Activated naive CD4-positive, alpha-beta T cell treated with anti-CD3 and anti-CD28 coated beads, Interleukin-2, amount 50 U/mL, for 72 hours (primary cell): ENCODE measurements around the gene ANO9. TPM values are rescaled to one million over a fixed set of nuclear protein-coding genes. Genes with fewer than 3 reads are reported as not detected.

Source experiments
- ATAC-seq, 2 donors: fragments of 150-1000 bp; cut with Tn5 transposase; 2 replicates each; pipeline ENCODE4 v1.10.0; 2021; ENCODE audit warnings: mild to moderate bottlenecking in 2 of 2, moderate library complexity in 2 of 2
- DNase-seq, 2 donors: peaks; one replicate each; pipeline ENCODE4 v3.0.0; 2021 to 2022; ENCODE audit warnings: low spot score in 2 of 2
- H3K27ac Mint-ChIP-seq, 2 donors: one replicate each; pipeline ENCODE4 v1.8.0; 2022; ENCODE audit warnings: mild to moderate bottlenecking in 2 of 2, mixed read lengths in 2 of 2
- H3K36me3 Mint-ChIP-seq, 2 donors: one replicate each; pipeline ENCODE4 v1.8.0; 2022; ENCODE audit warnings: mixed read lengths in 2 of 2
- H3K9me3 Mint-ChIP-seq, 2 donors: one replicate each; pipeline ENCODE4 v1.8.0; 2022; ENCODE audit warnings: mixed read lengths in 2 of 2
- total RNA-seq, 2 donors: library from RNA; stranded (reverse); gene quantifications; one replicate each; pipeline ENCODE4 v1.2.3, GENCODE V29; 2022

ANO9 gene, protein sequence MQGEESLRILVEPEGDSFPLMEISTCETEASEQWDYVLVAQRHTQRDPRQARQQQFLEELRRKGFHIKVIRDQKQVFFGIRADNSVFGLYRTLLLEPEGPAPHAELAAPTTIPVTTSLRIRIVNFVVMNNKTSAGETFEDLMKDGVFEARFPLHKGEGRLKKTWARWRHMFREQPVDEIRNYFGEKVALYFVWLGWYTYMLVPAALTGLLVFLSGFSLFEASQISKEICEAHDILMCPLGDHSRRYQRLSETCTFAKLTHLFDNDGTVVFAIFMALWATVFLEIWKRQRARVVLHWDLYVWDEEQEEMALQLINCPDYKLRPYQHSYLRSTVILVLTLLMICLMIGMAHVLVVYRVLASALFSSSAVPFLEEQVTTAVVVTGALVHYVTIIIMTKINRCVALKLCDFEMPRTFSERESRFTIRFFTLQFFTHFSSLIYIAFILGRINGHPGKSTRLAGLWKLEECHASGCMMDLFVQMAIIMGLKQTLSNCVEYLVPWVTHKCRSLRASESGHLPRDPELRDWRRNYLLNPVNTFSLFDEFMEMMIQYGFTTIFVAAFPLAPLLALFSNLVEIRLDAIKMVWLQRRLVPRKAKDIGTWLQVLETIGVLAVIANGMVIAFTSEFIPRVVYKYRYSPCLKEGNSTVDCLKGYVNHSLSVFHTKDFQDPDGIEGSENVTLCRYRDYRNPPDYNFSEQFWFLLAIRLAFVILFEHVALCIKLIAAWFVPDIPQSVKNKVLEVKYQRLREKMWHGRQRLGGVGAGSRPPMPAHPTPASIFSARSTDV
- 10 to 100 TPM; 61.2 to 69.3 TPM for total RNA-seq

DNA sequence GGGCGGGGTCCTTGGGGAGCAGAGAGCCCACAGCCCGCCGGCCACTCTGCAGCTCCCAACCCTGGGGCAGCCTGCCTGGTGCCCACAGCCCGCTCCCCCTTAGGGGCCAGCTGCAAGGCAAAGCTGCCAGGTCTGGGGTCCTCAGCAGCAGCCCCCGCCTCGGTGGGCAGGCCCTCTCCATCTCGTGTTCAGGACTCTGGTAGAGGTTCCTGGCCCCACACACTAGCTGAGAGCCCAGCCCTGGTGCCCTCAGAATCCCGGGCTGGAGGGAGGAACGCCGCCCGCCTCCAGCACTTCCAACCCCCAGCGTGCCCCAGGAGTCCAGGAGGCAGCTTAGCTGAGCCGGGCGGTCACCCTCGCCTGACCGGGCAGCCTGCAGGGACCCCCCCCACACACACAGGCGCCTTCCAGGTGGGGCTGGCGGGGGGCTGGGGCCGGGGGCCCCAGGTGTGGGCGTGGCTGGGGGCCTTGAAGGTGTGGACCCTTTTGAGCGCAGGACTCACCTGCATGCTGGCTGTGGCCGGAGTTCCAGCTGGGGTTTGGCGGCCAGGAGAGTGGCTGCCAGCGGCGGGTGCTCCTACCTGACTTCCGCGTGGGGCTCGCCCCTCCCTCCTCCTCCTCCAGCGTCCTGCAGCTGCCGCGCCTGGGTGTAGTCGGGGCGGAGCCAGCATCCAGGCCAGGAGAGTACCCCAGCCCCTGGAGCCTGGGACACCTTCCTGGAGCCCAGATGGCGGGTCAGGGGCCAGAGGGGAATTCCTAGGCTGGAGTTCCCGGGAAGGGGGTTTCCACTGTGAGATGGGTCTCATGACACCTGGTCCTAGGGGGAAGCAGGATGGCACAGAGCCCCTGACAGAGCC, at the start of gene ANO9:
TSS of gene ANO9 (minus strand) at position 594 of the 857 bp plus-strand sequence. CDS start at position 509, 85 bp downstream.
- ATAC-seq (peak; percentile 92 to 93), DNase-seq (peak in 1 of 2 donors; percentile 66)
- peak within 1 kb of the TSS in 1 of 2 donors; percentile 23 for H3K27ac Mint-ChIP-seq
- H3K9me3 Mint-ChIP-seq = no peaks in the 10 kb centered on the region
- no peaks in the 10 kb centered on the region for H3K36me3 Mint-ChIP-seq

DNA sequence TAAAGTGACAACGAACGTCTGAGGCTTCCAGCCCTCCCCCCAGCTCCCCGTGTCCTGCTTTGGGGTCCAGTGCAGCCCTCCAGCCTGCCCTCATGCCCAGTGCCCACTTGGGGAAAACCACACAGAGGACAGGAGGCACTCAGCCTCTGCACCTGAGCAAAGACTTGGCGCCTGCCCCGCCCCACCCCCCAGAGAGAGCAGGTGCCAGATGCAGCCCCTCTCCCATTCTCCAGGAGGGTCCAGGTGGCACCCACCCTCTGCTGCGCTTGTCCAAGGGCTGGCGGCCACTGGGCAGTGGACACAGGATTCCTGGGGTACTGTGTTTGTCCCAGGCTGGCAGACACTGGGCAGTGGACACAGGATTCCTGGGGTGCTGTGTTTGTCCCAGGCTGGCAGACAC, 49.5 kb upstream of the ANO9 start:
- DNase-seq (no peak), ATAC-seq (no peak)
- Mint-ChIP-seq H3K27ac (no peak overlapping the region), H3K9me3 (no peaks in the 10 kb centered on the region), H3K36me3 (no peaks in the 10 kb centered on the region)

DNA sequence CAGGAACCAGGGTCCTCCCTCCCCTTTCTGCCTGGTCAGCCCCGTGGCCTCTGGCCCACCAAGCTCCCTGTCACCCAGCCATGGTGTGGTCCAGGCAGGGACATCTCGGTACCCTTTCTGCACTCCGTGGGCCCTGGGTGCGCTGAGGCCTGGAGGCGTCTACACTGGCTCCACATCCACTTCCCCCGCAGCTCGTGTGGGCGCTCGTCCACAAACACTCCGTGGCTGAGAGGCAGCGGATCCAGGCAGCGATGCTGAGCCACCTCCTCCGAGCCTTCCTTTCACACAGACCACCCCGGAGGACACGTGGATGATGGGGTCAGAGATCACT, 49.1 kb upstream of the ANO9 start:
- ATAC-seq = peak in 1 of 2 donors; percentile 18
- DNase-seq = no peak
- no peaks in the 10 kb centered on the region for H3K36me3 Mint-ChIP-seq
- H3K27ac Mint-ChIP-seq = no peak overlapping the region
- no peaks in the 10 kb centered on the region for H3K9me3 Mint-ChIP-seq

DNA sequence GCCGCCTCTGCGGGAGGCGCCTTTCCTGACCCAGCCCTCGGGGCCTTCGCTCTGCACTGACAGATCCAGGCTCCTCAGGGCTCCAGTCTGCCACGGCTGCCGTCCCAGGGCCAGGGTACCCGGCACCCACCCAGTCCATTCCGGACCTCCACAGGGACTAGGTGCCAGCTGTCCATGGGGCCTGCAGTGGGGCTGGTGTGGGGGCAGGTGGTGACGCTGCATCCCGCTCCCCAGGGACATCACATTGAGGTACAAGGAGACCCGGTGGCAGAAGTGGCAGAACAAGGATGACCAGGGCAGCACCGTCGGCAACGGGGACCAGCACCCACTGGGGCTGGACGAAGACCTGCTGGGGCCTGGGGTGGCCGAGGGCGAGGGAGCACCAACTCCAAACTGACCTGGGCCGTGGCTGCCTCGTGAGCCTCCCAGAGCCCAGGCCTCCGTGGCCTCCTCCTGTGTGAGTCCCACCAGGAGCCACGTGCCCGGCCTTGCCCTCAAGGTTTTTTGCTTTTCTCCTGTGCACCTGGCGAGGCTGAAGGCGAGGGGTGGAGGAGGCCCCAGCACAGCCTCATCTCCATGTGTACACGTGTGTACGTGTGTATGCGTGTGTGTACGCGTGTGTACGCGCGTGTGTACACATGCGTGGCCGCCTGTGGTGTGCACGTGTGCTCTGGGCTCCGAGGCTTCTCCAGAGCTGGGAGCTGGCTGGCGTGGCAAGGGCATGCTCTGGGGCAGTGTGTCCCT, 48.5 kb upstream of the ANO9 start:
- H3K27ac Mint-ChIP-seq = no peak overlapping the region
- no peaks in the 10 kb centered on the region for H3K36me3 Mint-ChIP-seq
- DNase-seq (no peak), ATAC-seq (no peak)
- no peaks in the 10 kb centered on the region for H3K9me3 Mint-ChIP-seq

DNA sequence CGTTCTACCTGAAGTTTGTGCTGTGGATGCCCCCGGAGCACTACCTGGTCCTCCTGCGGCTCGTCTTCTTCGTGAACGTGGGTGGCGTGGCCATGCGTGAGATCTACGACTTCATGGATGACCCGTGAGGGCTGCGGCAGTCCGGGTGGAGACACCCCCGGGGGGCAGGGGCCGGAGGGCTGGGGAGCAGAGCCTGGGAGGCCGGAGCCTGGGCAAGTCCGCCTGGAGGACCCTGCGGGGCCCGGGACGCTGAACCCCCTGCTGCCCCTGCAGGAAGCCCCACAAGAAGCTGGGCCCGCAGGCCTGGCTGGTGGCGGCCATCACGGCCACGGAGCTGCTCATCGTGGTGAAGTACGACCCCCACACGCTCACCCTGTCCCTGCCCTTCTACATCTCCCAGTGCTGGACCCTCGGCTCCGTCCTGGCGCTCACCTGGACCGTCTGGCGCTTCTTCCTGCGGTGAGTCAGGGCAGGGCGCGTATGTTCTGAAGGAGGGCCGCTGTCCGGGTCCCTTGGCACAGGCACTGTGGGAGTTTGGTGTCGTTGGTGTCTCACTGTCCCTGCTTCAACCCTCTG, 47.9 kb upstream of the ANO9 start:
- no peak for ATAC-seq
- Mint-ChIP-seq H3K27ac (peak overlapping the region in 1 of 2 donors; percentile 44), H3K9me3 (no peaks in the 10 kb centered on the region), H3K36me3 (no peaks in the 10 kb centered on the region)
- no peak for DNase-seq

DNA sequence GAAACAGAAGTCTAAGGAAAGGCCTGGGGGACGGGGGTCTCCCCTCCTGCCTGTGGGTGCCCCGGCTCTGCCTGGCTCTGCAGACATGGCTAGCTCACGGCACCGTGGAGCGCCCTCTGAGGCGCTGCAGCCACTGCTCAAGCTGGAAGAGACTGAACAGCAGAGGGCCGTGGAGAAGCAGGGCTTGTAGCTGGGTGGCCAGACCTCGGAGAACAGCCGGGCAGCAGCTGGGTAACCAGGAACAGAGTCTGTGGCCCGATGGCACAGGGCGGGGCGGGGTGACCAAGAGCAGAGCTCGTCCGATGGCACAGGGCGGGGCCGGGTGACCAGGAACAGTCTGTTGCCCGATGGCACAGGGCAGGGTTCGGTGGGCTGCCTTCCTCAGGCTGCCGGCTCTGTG, 47.2 kb upstream of the ANO9 start:
- Mint-ChIP-seq H3K36me3 (no peaks in the 10 kb centered on the region), H3K27ac (peak overlapping the region in 1 of 2 donors; percentile 59), H3K9me3 (no peaks in the 10 kb centered on the region)
- no peak for ATAC-seq
- no peak for DNase-seq

DNA sequence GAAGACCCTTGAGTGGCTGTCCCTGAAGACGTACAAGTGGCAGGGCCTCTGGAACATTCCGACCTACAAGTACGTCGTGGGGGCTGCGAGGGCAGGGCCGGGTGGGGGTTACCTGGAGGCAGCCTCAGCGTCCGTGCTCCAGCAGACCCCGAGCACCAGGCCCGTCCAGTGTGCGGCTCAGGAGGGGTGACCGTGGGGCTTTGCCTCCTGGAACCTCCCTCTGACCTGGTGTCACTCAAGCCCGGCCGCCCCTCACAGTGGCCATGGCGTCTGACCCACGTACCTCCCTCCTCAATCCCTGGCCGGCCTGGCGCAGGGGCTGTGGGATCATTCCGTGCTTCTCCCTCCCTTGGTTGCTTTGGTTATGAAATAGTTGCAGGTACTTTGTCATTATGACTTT, 46.8 kb upstream of the ANO9 start:
- Mint-ChIP-seq H3K36me3 (no peaks in the 10 kb centered on the region), H3K9me3 (no peaks in the 10 kb centered on the region), H3K27ac (peak overlapping the region in 1 of 2 donors; percentile 59)
- ATAC-seq (no peak), DNase-seq (no peak)

DNA sequence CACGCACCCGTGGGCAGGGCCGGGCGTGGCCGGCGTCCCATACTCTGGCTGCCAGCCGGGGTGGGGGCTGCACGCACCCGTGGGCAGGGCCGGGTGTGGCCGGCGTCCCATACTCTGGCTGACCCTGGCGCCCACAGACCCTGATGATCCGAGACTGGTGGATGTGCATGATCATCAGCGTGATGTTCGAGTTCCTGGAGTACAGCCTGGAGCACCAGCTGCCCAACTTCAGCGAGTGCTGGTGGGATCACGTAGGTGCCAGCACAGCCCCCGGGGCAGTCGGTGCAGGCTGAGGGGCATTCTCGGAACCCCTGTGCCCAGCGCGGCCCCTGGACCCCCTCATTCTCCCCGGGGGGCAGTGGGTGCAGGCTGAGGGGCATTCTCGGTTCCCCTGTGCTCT, 46.3 kb upstream of the ANO9 start:
- Mint-ChIP-seq H3K36me3 (no peaks in the 10 kb centered on the region), H3K27ac (no peak overlapping the region), H3K9me3 (no peaks in the 10 kb centered on the region)
- DNase-seq (no peak), ATAC-seq (no peak)

DNA sequence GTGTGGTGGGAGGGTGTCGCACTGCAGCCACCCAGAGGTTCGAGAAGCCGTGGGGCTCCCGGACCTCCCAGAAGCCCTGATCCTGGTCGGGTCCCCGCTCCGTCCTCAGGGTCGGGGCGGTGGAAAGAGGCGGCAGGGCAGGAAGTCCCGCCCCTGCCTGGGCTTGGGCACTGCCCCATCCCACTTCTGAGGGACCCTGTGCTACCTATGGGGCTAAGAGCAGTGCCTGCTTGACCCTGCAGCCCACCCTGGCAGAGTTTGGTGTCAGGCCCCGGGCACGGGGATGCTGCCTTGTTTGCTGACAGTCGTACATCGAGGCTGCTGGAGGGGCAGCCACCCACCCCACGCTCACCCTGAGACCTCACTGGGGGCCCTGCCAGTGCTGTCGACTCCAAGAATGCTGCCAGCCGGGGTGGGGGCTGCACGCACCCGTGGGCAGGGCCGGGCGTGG, 45.8 kb upstream of the ANO9 start:
- no peak overlapping the region for H3K27ac Mint-ChIP-seq
- H3K9me3 Mint-ChIP-seq = no peaks in the 10 kb centered on the region
- H3K36me3 Mint-ChIP-seq = no peaks in the 10 kb centered on the region
- ATAC-seq = no peak
- DNase-seq = no peak

DNA sequence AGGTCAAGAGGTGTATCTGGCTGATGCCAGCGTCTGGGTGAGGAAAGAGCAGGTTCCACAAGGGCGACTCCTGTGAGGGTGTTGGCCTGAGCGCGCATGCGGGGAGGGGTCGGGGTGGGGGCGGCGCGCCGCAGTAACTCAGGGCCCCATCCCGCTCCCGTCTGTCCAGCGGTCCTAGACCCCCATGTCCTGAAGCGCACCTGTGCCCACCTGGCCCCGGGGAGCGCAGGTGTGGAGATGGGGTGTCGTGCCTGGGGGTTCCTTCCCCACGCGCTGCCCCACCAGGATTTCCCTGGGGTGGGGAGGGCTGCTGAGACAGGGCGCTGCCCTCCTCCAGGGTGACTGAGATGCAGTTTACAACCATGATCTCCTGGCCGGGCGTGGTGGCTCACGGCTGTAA, 44.4 kb upstream of the ANO9 start:
- no peak overlapping the region for H3K27ac Mint-ChIP-seq
- H3K36me3 Mint-ChIP-seq = no peaks in the 10 kb centered on the region
- no peak for ATAC-seq
- no peak for DNase-seq
- H3K9me3 Mint-ChIP-seq = no peaks in the 10 kb centered on the region

DNA sequence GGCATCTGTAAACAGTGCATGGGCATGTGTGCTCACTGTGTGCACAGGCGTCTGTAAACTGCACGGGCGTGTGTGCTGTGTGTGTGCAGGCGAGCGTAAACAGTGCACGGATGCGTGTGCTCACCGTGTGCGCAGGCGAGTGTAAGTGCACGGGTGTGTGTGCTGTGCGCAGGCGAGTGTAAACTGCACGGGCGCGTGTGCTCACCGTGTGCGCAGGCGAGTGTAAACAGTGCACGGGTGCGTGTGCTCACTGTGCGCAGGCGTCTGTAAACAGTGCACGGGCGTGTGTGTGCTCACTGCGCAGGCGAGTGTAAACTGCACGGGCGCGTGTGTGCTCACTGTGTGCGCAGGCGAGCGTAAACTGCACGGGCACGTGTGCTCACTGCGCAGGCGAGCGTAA, 42.8 kb upstream of the ANO9 start:
- Mint-ChIP-seq H3K36me3 (no peaks in the 10 kb centered on the region), H3K9me3 (no peaks in the 10 kb centered on the region), H3K27ac (no peak overlapping the region)
- no peak for ATAC-seq
- DNase-seq = no peak

DNA sequence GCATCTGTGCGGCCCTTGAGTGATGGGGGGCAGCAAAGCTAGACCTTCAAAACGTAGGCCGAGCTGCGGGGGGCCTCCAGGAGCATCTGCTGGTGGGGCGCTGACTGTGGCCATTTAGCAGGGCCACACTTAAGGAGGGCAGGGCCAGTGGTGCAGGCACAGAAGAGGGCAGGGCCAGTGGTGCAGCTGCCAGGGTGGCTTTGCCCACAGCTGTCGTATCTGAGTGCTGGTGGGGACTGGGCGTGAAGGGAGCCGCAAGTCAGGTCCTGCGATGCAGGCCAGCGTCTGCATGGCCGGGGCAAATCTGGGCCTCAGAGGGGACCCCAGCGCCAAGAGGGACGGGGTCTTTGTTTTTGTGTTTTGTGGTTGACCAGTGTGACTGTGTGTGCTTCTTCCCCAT, 37.5 kb upstream of the ANO9 start:
- Mint-ChIP-seq H3K9me3 (no peaks in the 10 kb centered on the region), H3K36me3 (no peaks in the 10 kb centered on the region), H3K27ac (no peak overlapping the region)
- DNase-seq (no peak), ATAC-seq (no peak)

DNA sequence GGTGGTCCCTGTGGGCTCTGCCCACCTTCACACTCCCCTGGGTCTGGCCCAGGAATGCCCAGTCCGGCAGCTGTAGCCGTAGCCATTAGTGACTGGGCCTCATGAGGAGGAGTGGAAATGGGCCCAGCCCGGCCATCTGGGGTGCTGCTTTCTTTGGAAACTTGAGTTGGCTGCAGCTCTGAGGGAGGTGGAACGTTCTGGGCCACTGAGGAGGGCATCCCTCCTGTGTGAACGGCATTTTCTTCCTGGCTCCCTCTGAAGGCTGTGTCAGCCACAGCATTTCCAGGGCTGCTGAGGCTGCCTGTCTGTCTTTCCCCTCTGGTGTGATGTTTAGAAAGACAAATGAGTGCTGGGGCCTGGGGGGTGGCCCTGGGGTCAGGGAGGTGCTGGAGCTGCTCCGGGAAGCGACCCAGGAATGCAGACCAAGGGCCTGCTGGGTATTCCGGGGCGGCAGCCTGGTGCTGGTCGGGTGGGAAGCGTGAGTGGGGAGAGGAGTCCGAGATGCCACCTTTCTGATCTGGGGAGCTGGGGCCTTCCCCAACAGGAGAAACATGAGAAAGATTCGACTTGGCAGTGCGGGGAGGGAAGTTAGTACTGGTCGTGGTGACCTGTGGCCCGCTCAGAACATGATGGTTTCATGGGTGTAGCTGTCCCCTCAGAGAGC, 35.4 kb upstream of the ANO9 start:
- DNase-seq (no peak), ATAC-seq (no peak)
- no peaks in the 10 kb centered on the region for H3K9me3 Mint-ChIP-seq
- H3K27ac Mint-ChIP-seq = peak overlapping the region in 1 of 2 donors; percentile 31
- no peaks in the 10 kb centered on the region for H3K36me3 Mint-ChIP-seq

DNA sequence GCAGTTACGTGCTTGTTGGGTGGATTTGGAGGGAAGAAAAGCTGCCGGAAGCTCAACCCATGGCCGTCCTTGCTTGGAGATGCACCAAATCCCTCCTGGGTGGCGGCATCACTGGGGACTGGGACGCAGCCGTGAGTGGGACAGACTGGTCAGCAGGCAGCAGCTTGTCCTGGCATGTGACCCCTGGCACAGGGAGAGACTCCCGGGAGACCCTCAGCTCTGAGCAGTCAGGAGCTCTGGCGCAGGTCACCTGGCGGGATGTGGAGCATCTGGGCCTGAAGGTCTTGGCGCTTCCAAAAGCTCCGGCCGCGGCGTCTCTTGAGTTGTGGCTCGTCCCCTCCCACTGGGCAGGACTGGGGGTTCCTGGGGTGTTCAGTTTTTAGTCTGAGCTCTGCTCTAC, 34.6 kb upstream of the ANO9 start:
- no peak overlapping the region for H3K27ac Mint-ChIP-seq
- DNase-seq = no peak
- no peaks in the 10 kb centered on the region for H3K36me3 Mint-ChIP-seq
- H3K9me3 Mint-ChIP-seq = no peaks in the 10 kb centered on the region
- ATAC-seq = no peak

DNA sequence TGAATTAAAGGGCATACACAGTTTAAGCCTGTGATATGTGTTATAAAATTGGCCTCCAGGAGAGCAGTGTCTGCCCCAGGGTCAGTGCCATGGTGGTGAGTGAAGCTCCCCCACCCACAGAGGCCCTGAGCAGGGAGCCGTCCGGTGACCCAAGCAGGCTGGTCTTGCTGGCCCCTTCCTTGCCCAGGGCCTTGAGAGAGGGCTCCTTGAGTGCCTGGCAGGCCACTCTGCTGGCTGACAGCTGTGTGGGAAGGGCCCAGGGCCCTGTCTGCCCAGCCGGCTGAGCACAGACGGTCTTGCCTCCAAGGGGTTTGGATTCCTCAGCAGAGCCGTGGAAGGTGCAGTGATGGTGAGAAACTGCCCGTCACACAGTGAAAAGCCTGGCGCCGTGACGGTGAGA, 34.1 kb upstream of the ANO9 start:
- DNase-seq = no peak
- ATAC-seq = no peak
- no peaks in the 10 kb centered on the region for H3K9me3 Mint-ChIP-seq
- no peak overlapping the region for H3K27ac Mint-ChIP-seq
- no peaks in the 10 kb centered on the region for H3K36me3 Mint-ChIP-seq
